Vagina (tissue), 2 donors: ENCODE results near the gene STK40.

Experiments used
- POLR2A ChIP-seq, 2 donors: fragments of 450-650 bp; IDR thresholded peaks; one replicate each; pipeline ENCODE4 v1.6.1; 2017; ENCODE audit warnings: antibody characterized with exemption in 2 of 2, mild to moderate bottlenecking in 2 of 2, moderate library complexity in 2 of 2
- POLR2AphosphoS5 ChIP-seq, 2 donors: sonication (generic); formaldehyde crosslinking; IDR thresholded peaks; one replicate each; pipeline ENCODE4 v1.9.0; 2017; ENCODE audit warnings: antibody characterized with exemption in 2 of 2, mild to moderate bottlenecking in 2 of 2, low read depth in 1 of 2; ENCODE audit not compliant: insufficient read depth in 1 of 2

- TF ChIP-seq POLR2AphosphoS5 (IDR thresholded peaks at IDR 0.05; ENCODE audit: insufficient read depth in 1 of 2, low read depth in 1 of 2) (no peak), POLR2A (IDR thresholded peaks at IDR 0.05) (no peak)
These were observed 78.0 kb downstream of the STK40 start for GRCh38 chr1:36307601-36308330.
